Measurements from ENCODE around the gene DTNA. TPM values are rescaled to one million over a fixed set of nuclear protein-coding genes. Genes with fewer than 3 reads are reported as not detected.

The DTNA gene
- total RNA-seq = 8.0 and 11.8 TPM in 2 replicates

GRCh38 chr18:34709750-34710441, at the start of gene DTNA:
Gene DTNA, plus strand, starts transcription at chr18:34710298. Its CDS starts 45,679 bp downstream, at chr18:34755977.

